A549 (cell line): Measurements from ENCODE around the gene LSM7. TPM values are rescaled to one million over a fixed set of nuclear protein-coding genes. Genes with fewer than 3 reads are reported as not detected.
A peak's percentile ranks its signal among the peaks of the same experiment; 100 is the strongest.
"Not testable (repeated sequence)": the region's sequence is repeated elsewhere in the genome, so short reads cannot be mapped to it uniquely, and the experiment has no call there.

Source experiments
- ATAC-seq, 2 experiments: fragments of 200-7000 bp in 1 of 2; fragments of >200 bp in 1 of 2; cut with Nextera tagmentation in 1 of 2; cut with Tn5 transposase in 1 of 2; 3 replicates each; pipeline versions ENCODE4 v1.8.0 to v1.9.1; 2018 to 2020; ENCODE audit warnings: mild to moderate bottlenecking in 1 of 2, moderate library complexity in 1 of 2
- CTCF ChIA-PET: fragments of 300-600 bp; sonication (Branson Sonifier 250); formaldehyde crosslinking; extraction: SDS; loops from one replicate; lab custom pipeline; 2021; ENCODE audit warnings: antibody characterized with exemption, inconsistent platforms; lab: Yijun Ruan, JAX
- POLR2A ChIA-PET: fragments of 350-600 bp; formaldehyde crosslinking; extraction: SDS; loops from one replicate; lab custom pipeline; 2021; ENCODE audit warnings: antibody characterized with exemption, inconsistent platforms; lab: Yijun Ruan, JAX
- DNase-seq, 2 experiments: peaks; one replicate each; pipeline versions ENCODE4 v3.0.0 to v3.0.0-alpha.2; 2011 to 2016; ENCODE audit warnings: low read depth in 1 of 2, low spot score in 1 of 2
- FAIRE-seq: peaks from 2 replicates; lab custom pipeline; 2011; peaks lifted over from hg19 to GRCh38; lab: Jason Lieb, UNC
- H3K27ac ChIP-seq, 2 experiments: fragments of >200 bp; sonication (Bioruptor Twin); formaldehyde crosslinking; 3 replicates each; pipeline ENCODE4 v1.5.1; 2016 to 2017
- H3K4me1 ChIP-seq: fragments of >200 bp; sonication (Bioruptor Twin); formaldehyde crosslinking; 3 replicates; pipeline ENCODE4 v1.6.1; 2016
- H3K4me2 ChIP-seq: fragments of >200 bp; sonication (Bioruptor Twin); formaldehyde crosslinking; 3 replicates; pipeline ENCODE4 v1.6.1; 2016
- H3K4me3 ChIP-seq: fragments of >200 bp; sonication (Bioruptor Twin); formaldehyde crosslinking; 3 replicates; pipeline ENCODE4 v1.5.1; 2016
- H3K9me3 ChIP-seq: fragments of >200 bp; sonication (Bioruptor Twin); formaldehyde crosslinking; 3 replicates; pipeline ENCODE4 v1.6.1; 2016
- CBX2 ChIP-seq: fragments of 200-600 bp; sonication (generic); IDR thresholded peaks from 2 replicates; pipeline ENCODE4 v1.6.1; 2016; ENCODE audit warnings: low read depth, mild to moderate bottlenecking, borderline replicate concordance
- CBX8 ChIP-seq: fragments of 200-600 bp; sonication (generic); IDR thresholded peaks from 2 replicates; pipeline ENCODE4 v1.6.1; 2016
- CHD4 ChIP-seq: fragments of 200-600 bp; sonication (generic); IDR thresholded peaks from 2 replicates; pipeline ENCODE4 v1.6.1; 2016; ENCODE audit warnings: antibody characterized with exemption, mild to moderate bottlenecking, borderline replicate concordance
- EP300 ChIP-seq, 2 experiments: fragments of >200 bp; sonication (Bioruptor Twin); formaldehyde crosslinking; IDR thresholded peaks; 2 replicates in 1 of 2; 3 replicates in 1 of 2; pipeline ENCODE4 v1.6.1; 2016 to 2017
- HOXA7 ChIP-seq: fragments of 250-450 bp; sonication (Bioruptor Pico); IDR thresholded peaks from 2 replicates; pipeline ENCODE4 v1.5.0; 2020; ENCODE audit warnings: mild to moderate bottlenecking, moderate library complexity
- HOXB13 ChIP-seq: fragments of 250-450 bp; sonication (Bioruptor Pico); IDR thresholded peaks from 2 replicates; pipeline ENCODE4 v1.5.0; 2020; ENCODE audit warnings: low read depth, mild to moderate bottlenecking, moderate library complexity
- HOXB5 ChIP-seq: fragments of 250-450 bp; sonication (Bioruptor Pico); IDR thresholded peaks from 2 replicates; pipeline ENCODE4 v1.5.0; 2020; ENCODE audit warnings: mild to moderate bottlenecking, moderate library complexity
- JUNB ChIP-seq: fragments of >200 bp; sonication (Bioruptor Twin); formaldehyde crosslinking; IDR thresholded peaks from 2 replicates; pipeline ENCODE4 v1.6.1; 2016
- MAFK ChIP-seq: fragments of 450-650 bp; IDR thresholded peaks from 2 replicates; pipeline ENCODE4 v1.6.1; 2014; ENCODE audit not compliant: partially characterized antibody
- MAZ ChIP-seq: fragments of 150-350 bp; IDR thresholded peaks from 2 replicates; pipeline ENCODE4 v1.6.1; 2014; ENCODE audit warnings: antibody characterized with exemption, low read depth, low read length, borderline replicate concordance
- RARB ChIP-seq: fragments of 250-450 bp; sonication (Bioruptor Pico); IDR thresholded peaks from 2 replicates; pipeline ENCODE4 v1.8.0; 2021; ENCODE audit warnings: mild to moderate bottlenecking, moderate library complexity
- RCOR1 ChIP-seq: fragments of 150-350 bp; IDR thresholded peaks from 2 replicates; pipeline ENCODE4 v1.6.1; 2014; ENCODE audit warnings: antibody characterized with exemption, low read length, low read depth
- RFX5 ChIP-seq: fragments of 450-650 bp; IDR thresholded peaks from 2 replicates; pipeline ENCODE4 v1.7.1; 2014; ENCODE audit warnings: antibody characterized with exemption, mild to moderate bottlenecking, moderate library complexity
- RNF2 ChIP-seq: fragments of 200-600 bp; sonication (generic); IDR thresholded peaks from 2 replicates; pipeline ENCODE4 v1.6.1; 2016; ENCODE audit warnings: low read depth, mild to moderate bottlenecking, antibody characterized with exemption, moderate library complexity, borderline replicate concordance
- SREBF2 ChIP-seq: fragments of 450-650 bp; IDR thresholded peaks from 2 replicates; pipeline ENCODE4 v1.6.1; 2014; ENCODE audit warnings: mild to moderate bottlenecking, moderate library complexity
- TFCP2L1 ChIP-seq: fragments of 250-450 bp; sonication (Bioruptor Pico); IDR thresholded peaks from 2 replicates; pipeline ENCODE4 v1.5.0; 2021; ENCODE audit warnings: mild to moderate bottlenecking
- TP53 ChIP-seq: fragments of 250-450 bp; sonication (Bioruptor Pico); IDR thresholded peaks from 2 replicates; pipeline ENCODE4 v1.5.0; 2021; ENCODE audit warnings: mild to moderate bottlenecking, moderate library complexity
- ZC3H11A ChIP-seq: fragments of 450-650 bp; IDR thresholded peaks from 2 replicates; pipeline ENCODE4 v1.6.1; 2014; ENCODE audit warnings: antibody characterized with exemption, mild to moderate bottlenecking
- ZFP36 ChIP-seq: fragments of 450-650 bp; IDR thresholded peaks from 2 replicates; pipeline ENCODE4 v1.6.1; 2014; ENCODE audit warnings: borderline replicate concordance; ENCODE audit not compliant: partially characterized antibody
- ZNF302 ChIP-seq: fragments of 250-450 bp; sonication (Bioruptor Pico); IDR thresholded peaks from 2 replicates; pipeline ENCODE4 v1.9.0; 2021; ENCODE audit warnings: inconsistent platforms, mild to moderate bottlenecking, moderate library complexity
- WGBS: methylation state at CpG from one replicate; pipeline ENCODE4 v1.1.6; 2017; ENCODE audit errors: missing lambda C conversion rate; 5-methylcytosine and 5-hydroxymethylcytosine counted together
- polyA plus RNA-seq, 4 experiments: library from polyadenylated mRNA; depleted of rRNA in 3 of 4; stranded (reverse); fragments of >200 nt; fragmentation: RNase III in 1 of 4; extraction: RNeasy Plus Mini Kit Qiagen cat#74134 plus additional on column Dnase treatment in 1 of 4; gene quantifications; 2 replicates in 3 of 4; 3 replicates in 1 of 4; pipeline ENCODE4 v1.2.3, GENCODE V29; 2011 to 2017
- TF ChIP-seq, protein P1 (sequence below): fragments of 150-350 bp; IDR thresholded peaks from 2 replicates; pipeline ENCODE4 v1.6.1; 2014; ENCODE audit warnings: low read depth, mild to moderate bottlenecking, low read length

The LSM7 gene
- polyA plus RNA-seq, 2 of the 4 experiments (the other 2 are of a cell fraction) = 140 to 144 TPM

DNA sequence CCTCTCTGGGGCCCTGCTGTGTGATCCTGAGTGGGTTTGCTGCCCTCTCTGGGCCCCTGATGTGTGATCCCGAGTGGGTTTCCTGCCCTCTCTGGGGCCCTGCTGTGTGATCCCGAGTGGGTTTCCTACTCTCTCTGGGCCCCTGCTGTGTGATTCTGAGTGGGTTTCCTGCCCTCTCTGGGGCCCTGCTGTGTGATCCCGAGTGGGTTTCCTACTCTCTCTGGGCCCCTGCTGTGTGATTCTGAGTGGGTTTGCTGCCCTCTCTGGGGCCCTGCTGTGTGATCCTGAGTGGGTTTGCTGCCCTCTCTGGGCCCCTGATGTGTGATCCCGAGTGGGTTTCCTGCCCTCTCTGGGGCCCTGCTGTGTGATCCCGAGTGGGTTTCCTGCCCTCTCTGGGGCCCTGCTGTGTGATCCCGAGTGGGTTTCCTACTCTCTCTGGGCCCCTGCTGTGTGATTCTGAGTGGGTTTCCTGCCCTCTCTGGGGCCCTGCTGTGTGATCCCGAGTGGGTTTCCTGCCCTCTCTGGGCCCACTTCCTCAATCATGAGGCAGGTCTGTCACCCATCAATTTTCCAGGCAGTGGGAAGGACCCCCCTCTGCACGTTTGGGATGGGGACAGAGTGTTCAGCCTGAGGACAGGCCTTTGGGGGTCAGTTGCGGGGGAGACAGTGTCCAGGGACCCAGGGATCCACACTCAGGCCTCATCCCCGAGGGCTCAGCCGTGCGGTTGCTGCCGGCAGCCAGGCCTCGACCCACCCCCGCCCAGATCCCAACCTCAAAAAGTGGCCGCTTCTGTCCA is 46.9 kb downstream of the LSM7 start:
- CTCF ChIA-PET = interaction anchor here (1.2 to 1.8 kb wide), 2 partner anchors 35 to 355 kb away, joined by 3 to 4 read pairs; no protein-coding TSS in a partner anchor
- H3K4me3 ChIP-seq, ATAC-seq, DNase-seq, POLR2A ChIA-PET, H3K4me1 ChIP-seq, H3K27ac ChIP-seq, H3K4me2 ChIP-seq: not testable (repeated sequence)
- WGBS = 17% methylated on average over 2 of the region's 16 CpGs
- TF ChIP-seq ZFP36 = peak; percentile 32
- TF ChIP-seq, all 56 proteins: peak for 1; not testable (repeated sequence) for 55
- not testable (repeated sequence) for H3K9me3 ChIP-seq, FAIRE-seq

DNA sequence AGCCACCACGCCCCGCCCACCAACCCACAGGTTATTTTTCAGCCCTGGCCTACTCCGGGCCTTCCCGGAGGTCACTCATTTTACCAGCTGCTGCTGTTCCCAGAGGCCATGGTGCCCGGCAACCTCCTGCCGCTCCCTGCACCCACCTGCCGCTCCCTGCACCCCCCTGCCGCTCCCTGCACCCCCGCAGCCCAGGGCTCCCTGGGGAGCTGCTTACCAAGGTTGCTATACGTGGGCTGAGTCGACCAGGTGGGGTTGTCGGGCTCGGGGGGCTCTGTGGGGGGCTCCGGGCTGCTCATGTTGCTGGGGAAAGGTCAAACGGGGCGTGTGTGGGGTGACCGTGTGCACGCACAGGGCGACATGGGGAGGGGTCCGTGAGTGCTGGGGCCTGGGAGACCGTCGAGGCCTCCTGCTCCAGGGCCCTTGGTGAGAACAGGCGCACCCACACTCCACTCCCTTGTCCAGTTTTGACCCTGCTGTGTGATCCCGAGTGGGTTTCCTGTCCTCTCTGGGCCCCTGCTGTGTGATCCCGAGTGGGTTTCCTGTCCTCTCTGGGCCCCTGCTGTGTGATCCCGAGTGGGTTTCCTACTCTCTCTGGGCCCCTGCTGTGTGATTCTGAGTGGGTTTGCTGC is 47.6 kb downstream of the LSM7 start:
- 82% methylated on average over 10 of the region's 26 CpGs for WGBS

DNA sequence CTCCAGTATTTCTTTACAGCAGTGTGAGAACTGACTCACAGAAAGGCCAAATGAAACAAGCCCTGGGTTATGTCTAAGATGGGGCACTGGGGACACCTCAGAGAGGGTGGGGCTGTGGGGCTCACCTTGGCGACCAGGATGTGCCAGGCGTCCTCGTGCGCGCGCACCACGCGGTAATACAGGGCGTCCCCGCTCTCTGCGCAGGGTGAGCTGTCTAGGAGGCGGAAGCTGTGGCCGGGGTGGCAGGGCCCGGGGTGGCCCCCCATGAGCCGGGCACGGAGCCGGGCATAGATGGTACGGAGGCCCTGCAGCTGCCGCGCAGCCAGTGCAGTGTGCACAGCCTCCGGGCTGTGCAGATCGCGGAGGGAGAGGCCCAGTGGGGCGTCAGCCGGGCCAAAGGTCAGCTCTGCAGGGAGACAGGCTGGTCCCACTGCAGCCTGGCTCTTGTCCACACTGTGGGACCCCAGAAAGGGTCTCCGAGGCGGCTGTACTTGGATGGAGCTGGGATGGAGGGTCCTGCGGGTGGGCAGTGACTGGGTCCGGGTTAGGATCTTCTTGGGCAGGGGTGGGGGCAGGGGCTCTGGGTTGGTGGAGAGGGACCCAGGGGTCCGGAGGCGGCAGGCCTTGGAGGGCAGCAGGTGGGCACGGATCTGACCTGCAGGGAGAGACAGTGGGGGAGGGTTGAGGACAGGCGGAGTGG is 49.8 kb downstream of the LSM7 start:
- no peak overlapping the region for H3K4me2 ChIP-seq
- ChIA-PET POLR2A (no interaction called here), CTCF (interaction anchor here (0.6 to 1.4 kb wide), 3 partner anchors 43 to 327 kb away, joined by 3 to 6 read pairs (median 3); partner anchors contain the start of gene PLEKHJ1)
- FAIRE-seq (no peak), DNase-seq (no peak), ATAC-seq (peak in 1 of 2 experiments; percentile 36; a peak in 2 of 6 replicates)
- H3K27ac ChIP-seq = no peak overlapping the region
- no peaks in the 10 kb centered on the region; the same call in 2 of the 3 replicates for H3K4me1 ChIP-seq
- 90% methylated on average over 25 of the region's 33 CpGs for WGBS
- no peaks in the 10 kb centered on the region for H3K9me3 ChIP-seq
- TF ChIP-seq SREBF2 = no peak
- TF ChIP-seq HOXA7 (CRISPR knock-in tag) = no peak
- no peak for TF ChIP-seq HOXB5 (CRISPR knock-in tag)
- no peak for TF ChIP-seq MAZ
- TF ChIP-seq EP300 (IDR thresholded peaks at IDR 0.05) = no peak
- TF ChIP-seq, protein P1, sequence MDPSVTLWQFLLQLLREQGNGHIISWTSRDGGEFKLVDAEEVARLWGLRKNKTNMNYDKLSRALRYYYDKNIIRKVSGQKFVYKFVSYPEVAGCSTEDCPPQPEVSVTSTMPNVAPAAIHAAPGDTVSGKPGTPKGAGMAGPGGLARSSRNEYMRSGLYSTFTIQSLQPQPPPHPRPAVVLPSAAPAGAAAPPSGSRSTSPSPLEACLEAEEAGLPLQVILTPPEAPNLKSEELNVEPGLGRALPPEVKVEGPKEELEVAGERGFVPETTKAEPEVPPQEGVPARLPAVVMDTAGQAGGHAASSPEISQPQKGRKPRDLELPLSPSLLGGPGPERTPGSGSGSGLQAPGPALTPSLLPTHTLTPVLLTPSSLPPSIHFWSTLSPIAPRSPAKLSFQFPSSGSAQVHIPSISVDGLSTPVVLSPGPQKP = no peak
- TF ChIP-seq RARB (CRISPR knock-in tag) = no peak
- TF ChIP-seq RFX5 = no peak
- no peak for TF ChIP-seq RNF2
- no peak for TF ChIP-seq HOXB13 (CRISPR knock-in tag)
- TF ChIP-seq RCOR1 = no peak
- no peak for TF ChIP-seq CHD4
- no peak for TF ChIP-seq JUNB
- TF ChIP-seq MAFK = no peak
- no peak for TF ChIP-seq ZNF302 (CRISPR knock-in tag)
- no peak for TF ChIP-seq ZC3H11A
- no peak for TF ChIP-seq CBX2
- TF ChIP-seq TFCP2L1 (CRISPR knock-in tag) = no peak
- no peak for TF ChIP-seq CBX8
- no peak overlapping the region for H3K4me3 ChIP-seq

More for the DNA sequence above, 47.6 kb downstream of the LSM7 start:
- no peak for TF ChIP-seq TP53
- no peak overlapping the region for H3K27ac ChIP-seq
- no peak overlapping the region for H3K4me2 ChIP-seq
- no peak overlapping the region for H3K4me3 ChIP-seq
- H3K4me1 ChIP-seq = no peaks in the 10 kb centered on the region
- DNase-seq (no peak), FAIRE-seq (no peak), ATAC-seq (peak; percentile 11 to 15; a peak in 1 of 6 replicates)
- H3K9me3 ChIP-seq = no peaks in the 10 kb centered on the region
- ChIA-PET CTCF (no interaction called here), POLR2A (no interaction called here)
